WTC11 (cell line): ENCODE results near the gene MFN1. TPM values are rescaled to one million over a fixed set of nuclear protein-coding genes. Genes with fewer than 3 reads are reported as not detected.

Experiments used
- ATAC-seq: fragments of 200-7000 bp; cut with Tn5 transposase; 2 replicates; pipeline ENCODE4 v1.10.0; 2021; ENCODE audit warnings: mild to moderate bottlenecking, moderate library complexity
- CTCF ChIA-PET: fragments of 300-600 bp; sonication (Branson Sonifier 250); formaldehyde crosslinking; loops from one replicate; lab custom pipeline; 2021; ENCODE audit warnings: antibody characterized with exemption; lab: Charles Lee
- POLR2A ChIA-PET: fragments of 350-600 bp; sonication (Branson Sonifier 250); formaldehyde crosslinking; loops from one replicate; lab custom pipeline; 2021; ENCODE audit warnings: antibody characterized with exemption; lab: Charles Lee
- DNase-seq: peaks from one replicate; pipeline ENCODE4 v3.0.0; 2021; ENCODE audit warnings: low spot score
- H3K27ac Mint-ChIP-seq: 2 replicates; pipeline ENCODE4 v1.8.0; 2021; ENCODE audit warnings: mixed read lengths
- H3K27me3 Mint-ChIP-seq: 2 replicates; pipeline ENCODE4 v1.8.0; 2021; ENCODE audit warnings: low read depth, mild to moderate bottlenecking, moderate library complexity, mixed read lengths
- H3K36me3 Mint-ChIP-seq: 2 replicates; pipeline ENCODE4 v1.8.0; 2021; ENCODE audit warnings: mixed read lengths
- H3K4me1 Mint-ChIP-seq: 2 replicates; pipeline ENCODE4 v1.8.0; 2022; ENCODE audit warnings: mixed read lengths
- H3K4me3 Mint-ChIP-seq: 2 replicates; pipeline ENCODE4 v1.8.0; 2021; ENCODE audit warnings: mild to moderate bottlenecking, moderate library complexity, mixed read lengths
- H3K9me3 Mint-ChIP-seq: 2 replicates; pipeline ENCODE4 v1.8.0; 2021; ENCODE audit warnings: mixed read lengths
- CBFB ChIP-seq: sonication (generic); formaldehyde crosslinking; IDR thresholded peaks from 2 replicates; pipeline ENCODE4 v1.8.1; 2022; ENCODE audit warnings: mild to moderate bottlenecking, low read depth, missing genetic modification reagents
- ETV6 ChIP-seq: sonication (generic); formaldehyde crosslinking; IDR thresholded peaks from 2 replicates; pipeline ENCODE4 v1.8.1; 2022; ENCODE audit warnings: mild to moderate bottlenecking, missing genetic modification reagents
- JAZF1 ChIP-seq: fragments of 250-450 bp; sonication (Bioruptor Pico); IDR thresholded peaks from 2 replicates; pipeline ENCODE4 v1.9.0; 2021; ENCODE audit warnings: moderate library complexity, mild to moderate bottlenecking, inconsistent platforms
- KAT7 ChIP-seq: sonication (generic); formaldehyde crosslinking; IDR thresholded peaks from 2 replicates; pipeline ENCODE4 v1.8.1; 2023; ENCODE audit warnings: missing genetic modification reagents, mild to moderate bottlenecking, borderline replicate concordance
- MYBL2 ChIP-seq: sonication (generic); formaldehyde crosslinking; IDR thresholded peaks from 2 replicates; pipeline ENCODE4 v1.8.1; 2023; ENCODE audit warnings: mild to moderate bottlenecking, moderate library complexity, missing genetic modification reagents
- NFATC4 ChIP-seq: fragments of 250-450 bp; sonication (Bioruptor Pico); IDR thresholded peaks from 2 replicates; pipeline ENCODE4 v1.9.0; 2021; ENCODE audit warnings: mild to moderate bottlenecking
- NFYB ChIP-seq: sonication (generic); formaldehyde crosslinking; conservative IDR thresholded peaks from 2 replicates; pipeline ENCODE4 v1.8.0; 2022; ENCODE audit warnings: low read depth, missing genetic modification reagents
- NR2C2 ChIP-seq: sonication (generic); formaldehyde crosslinking; IDR thresholded peaks from 2 replicates; pipeline ENCODE4 v1.8.0; 2022; ENCODE audit warnings: mild to moderate bottlenecking, missing genetic modification reagents
- ZBTB21 ChIP-seq: sonication (generic); formaldehyde crosslinking; IDR thresholded peaks from 2 replicates; pipeline ENCODE4 v1.8.1; 2023; ENCODE audit warnings: mild to moderate bottlenecking, missing genetic modification reagents, borderline replicate concordance
- ZNF121 ChIP-seq: sonication (generic); formaldehyde crosslinking; IDR thresholded peaks from 2 replicates; pipeline ENCODE4 v1.8.0; 2023; ENCODE audit warnings: missing genetic modification reagents
- ZNF138 ChIP-seq: sonication (generic); formaldehyde crosslinking; conservative IDR thresholded peaks from 2 replicates; pipeline ENCODE4 v1.8.1; 2022; ENCODE audit warnings: mild to moderate bottlenecking, moderate library complexity, missing genetic modification reagents
- ZNF423 ChIP-seq: fragments of 250-450 bp; sonication (Bioruptor Pico); IDR thresholded peaks from 2 replicates; pipeline ENCODE4 v2.1.2; 2022; ENCODE audit warnings: mild to moderate bottlenecking, moderate library complexity
- total RNA-seq: library from RNA; stranded (reverse); gene quantifications from 3 replicates; pipeline ENCODE4 v1.2.3, GENCODE V29; 2021
- TF ChIP-seq, protein P1 (sequence below): sonication (generic); formaldehyde crosslinking; conservative IDR thresholded peaks from 2 replicates; pipeline ENCODE4 v1.8.1; 2022; ENCODE audit warnings: mild to moderate bottlenecking, missing genetic modification reagents
- TF ChIP-seq, protein P2 (sequence below): sonication (generic); formaldehyde crosslinking; IDR thresholded peaks from 2 replicates; pipeline ENCODE4 v1.8.1; 2023; ENCODE audit warnings: mild to moderate bottlenecking, missing genetic modification reagents, moderate library complexity
- TF ChIP-seq, protein P3 (sequence below): fragments of 200-600 bp; IDR thresholded peaks from 2 replicates; pipeline ENCODE4 v1.8.0; 2022; ENCODE audit warnings: antibody characterized with exemption
- TF ChIP-seq, protein P4 (sequence below): sonication (generic); formaldehyde crosslinking; IDR thresholded peaks from 2 replicates; pipeline ENCODE4 v1.8.0; 2022; ENCODE audit warnings: mild to moderate bottlenecking, missing genetic modification reagents
- TF ChIP-seq, protein P5 (sequence below): fragments of 250-450 bp; sonication (Bioruptor Pico); IDR thresholded peaks from 2 replicates; pipeline ENCODE4 v1.9.0; 2021; ENCODE audit warnings: mild to moderate bottlenecking
- TF ChIP-seq, protein P6 (sequence below): sonication (generic); formaldehyde crosslinking; IDR thresholded peaks from 2 replicates; pipeline ENCODE4 v1.8.1; 2023; ENCODE audit warnings: mild to moderate bottlenecking, missing genetic modification reagents

Gene MFN1
- total RNA-seq, 1 experiment from 2014 or later, result 42.7 TPM

DNA sequence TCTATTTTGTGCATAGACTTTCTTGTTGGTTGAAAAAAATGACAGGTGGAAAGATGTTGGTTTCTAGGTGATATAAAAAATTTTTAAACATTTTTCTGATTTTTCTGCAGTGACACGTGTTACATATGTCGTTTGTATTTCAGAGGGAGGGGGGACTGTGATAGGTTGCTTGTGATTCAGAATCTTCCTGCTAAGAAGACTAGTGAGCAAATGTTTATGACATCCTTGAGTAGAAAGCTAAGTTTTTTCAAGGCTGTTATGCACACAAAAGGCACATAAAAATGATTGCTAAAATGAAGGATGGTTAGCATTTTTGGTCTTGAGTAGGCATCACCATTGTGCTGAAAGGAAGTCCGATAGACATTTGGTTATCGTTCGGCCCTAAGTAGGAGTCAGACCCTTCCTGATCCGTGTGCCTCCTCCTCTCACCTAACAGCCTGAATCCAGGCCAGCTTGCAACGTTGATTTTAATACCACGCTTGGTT, 23.2 kb upstream of the MFN1 start:
- Mint-ChIP-seq H3K4me3 (peak overlapping the region; percentile 91), H3K36me3 (peaks cover 18% of the 10 kb centered on the region), H3K4me1 (peaks cover 28% of the 10 kb centered on the region), H3K27ac (peak overlapping the region; percentile 72), H3K27me3 (no peaks in the 10 kb centered on the region), H3K9me3 (no peaks in the 10 kb centered on the region)
- ChIA-PET CTCF (interaction anchor here (0.9 to 2.5 kb wide), 3 partner anchors 62 to 239 kb away, joined by 3 to 10 read pairs (median 3); partner anchors contain the start of genes ACTL6A and PIK3CA), POLR2A (interaction anchor here (1.7 kb wide), 1 partner anchor 238 kb away, joined by 6 read pairs; the partner anchor contains the start of gene ACTL6A)
- ATAC-seq (no peak), DNase-seq (no peak)
- TF ChIP-seq KAT7 (no peak), NFATC4 (CRISPR knock-in tag) (no peak), CBFB (no peak), JAZF1 (CRISPR knock-in tag) (no peak), ZNF423 (CRISPR knock-in tag) (no peak), ZNF138 (CRISPR knock-in tag) (no peak), ETV6 (no peak)
- TF ChIP-seq, protein P1, sequence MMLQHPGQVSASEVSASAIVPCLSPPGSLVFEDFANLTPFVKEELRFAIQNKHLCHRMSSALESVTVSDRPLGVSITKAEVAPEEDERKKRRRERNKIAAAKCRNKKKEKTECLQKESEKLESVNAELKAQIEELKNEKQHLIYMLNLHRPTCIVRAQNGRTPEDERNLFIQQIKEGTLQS (CRISPR knock-in tag), result no peak
- TF ChIP-seq, protein P2, sequence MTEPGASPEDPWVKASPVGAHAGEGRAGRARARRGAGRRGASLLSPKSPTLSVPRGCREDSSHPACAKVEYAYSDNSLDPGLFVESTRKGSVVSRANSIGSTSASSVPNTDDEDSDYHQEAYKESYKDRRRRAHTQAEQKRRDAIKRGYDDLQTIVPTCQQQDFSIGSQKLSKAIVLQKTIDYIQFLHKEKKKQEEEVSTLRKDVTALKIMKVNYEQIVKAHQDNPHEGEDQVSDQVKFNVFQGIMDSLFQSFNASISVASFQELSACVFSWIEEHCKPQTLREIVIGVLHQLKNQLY, result no peak
- TF ChIP-seq, protein P3, sequence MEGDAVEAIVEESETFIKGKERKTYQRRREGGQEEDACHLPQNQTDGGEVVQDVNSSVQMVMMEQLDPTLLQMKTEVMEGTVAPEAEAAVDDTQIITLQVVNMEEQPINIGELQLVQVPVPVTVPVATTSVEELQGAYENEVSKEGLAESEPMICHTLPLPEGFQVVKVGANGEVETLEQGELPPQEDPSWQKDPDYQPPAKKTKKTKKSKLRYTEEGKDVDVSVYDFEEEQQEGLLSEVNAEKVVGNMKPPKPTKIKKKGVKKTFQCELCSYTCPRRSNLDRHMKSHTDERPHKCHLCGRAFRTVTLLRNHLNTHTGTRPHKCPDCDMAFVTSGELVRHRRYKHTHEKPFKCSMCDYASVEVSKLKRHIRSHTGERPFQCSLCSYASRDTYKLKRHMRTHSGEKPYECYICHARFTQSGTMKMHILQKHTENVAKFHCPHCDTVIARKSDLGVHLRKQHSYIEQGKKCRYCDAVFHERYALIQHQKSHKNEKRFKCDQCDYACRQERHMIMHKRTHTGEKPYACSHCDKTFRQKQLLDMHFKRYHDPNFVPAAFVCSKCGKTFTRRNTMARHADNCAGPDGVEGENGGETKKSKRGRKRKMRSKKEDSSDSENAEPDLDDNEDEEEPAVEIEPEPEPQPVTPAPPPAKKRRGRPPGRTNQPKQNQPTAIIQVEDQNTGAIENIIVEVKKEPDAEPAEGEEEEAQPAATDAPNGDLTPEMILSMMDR, result no peak
- TF ChIP-seq, protein P4, sequence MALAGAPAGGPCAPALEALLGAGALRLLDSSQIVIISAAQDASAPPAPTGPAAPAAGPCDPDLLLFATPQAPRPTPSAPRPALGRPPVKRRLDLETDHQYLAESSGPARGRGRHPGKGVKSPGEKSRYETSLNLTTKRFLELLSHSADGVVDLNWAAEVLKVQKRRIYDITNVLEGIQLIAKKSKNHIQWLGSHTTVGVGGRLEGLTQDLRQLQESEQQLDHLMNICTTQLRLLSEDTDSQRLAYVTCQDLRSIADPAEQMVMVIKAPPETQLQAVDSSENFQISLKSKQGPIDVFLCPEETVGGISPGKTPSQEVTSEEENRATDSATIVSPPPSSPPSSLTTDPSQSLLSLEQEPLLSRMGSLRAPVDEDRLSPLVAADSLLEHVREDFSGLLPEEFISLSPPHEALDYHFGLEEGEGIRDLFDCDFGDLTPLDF, result no peak
- TF ChIP-seq, protein P5, sequence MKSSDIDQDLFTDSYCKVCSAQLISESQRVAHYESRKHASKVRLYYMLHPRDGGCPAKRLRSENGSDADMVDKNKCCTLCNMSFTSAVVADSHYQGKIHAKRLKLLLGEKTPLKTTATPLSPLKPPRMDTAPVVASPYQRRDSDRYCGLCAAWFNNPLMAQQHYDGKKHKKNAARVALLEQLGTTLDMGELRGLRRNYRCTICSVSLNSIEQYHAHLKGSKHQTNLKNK, result no peak
- TF ChIP-seq, protein P6, sequence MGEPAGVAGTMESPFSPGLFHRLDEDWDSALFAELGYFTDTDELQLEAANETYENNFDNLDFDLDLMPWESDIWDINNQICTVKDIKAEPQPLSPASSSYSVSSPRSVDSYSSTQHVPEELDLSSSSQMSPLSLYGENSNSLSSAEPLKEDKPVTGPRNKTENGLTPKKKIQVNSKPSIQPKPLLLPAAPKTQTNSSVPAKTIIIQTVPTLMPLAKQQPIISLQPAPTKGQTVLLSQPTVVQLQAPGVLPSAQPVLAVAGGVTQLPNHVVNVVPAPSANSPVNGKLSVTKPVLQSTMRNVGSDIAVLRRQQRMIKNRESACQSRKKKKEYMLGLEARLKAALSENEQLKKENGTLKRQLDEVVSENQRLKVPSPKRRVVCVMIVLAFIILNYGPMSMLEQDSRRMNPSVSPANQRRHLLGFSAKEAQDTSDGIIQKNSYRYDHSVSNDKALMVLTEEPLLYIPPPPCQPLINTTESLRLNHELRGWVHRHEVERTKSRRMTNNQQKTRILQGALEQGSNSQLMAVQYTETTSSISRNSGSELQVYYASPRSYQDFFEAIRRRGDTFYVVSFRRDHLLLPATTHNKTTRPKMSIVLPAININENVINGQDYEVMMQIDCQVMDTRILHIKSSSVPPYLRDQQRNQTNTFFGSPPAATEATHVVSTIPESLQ (CRISPR knock-in tag), result no peak

DNA sequence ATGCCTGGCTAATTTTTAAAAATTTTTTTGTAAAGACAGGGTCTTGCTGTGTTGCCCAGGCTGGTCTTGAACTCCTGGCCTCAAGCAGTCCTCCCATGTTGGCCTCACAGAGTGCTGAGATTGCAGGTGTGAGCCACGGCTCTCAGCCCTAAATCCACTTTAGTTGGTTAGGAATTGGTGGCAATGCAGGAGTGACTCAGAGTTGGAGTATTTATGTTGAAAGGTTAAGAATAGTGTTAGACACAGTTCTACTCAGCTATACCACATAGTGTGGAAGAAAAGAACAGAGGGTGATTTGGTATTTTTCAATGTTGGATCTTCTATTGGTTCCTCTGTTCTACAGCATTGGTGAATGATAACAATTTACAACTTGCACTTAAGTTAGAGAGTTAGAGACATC, 17.1 kb upstream of the MFN1 start:
- H3K4me3 Mint-ChIP-seq, result no peak overlapping the region
- POLR2A ChIA-PET, result no interaction called here
- DNase-seq, result no peak
- H3K27me3 Mint-ChIP-seq, result no peaks in the 10 kb centered on the region
- no peak for TF ChIP-seq MYBL2 (CRISPR knock-in tag)
- TF ChIP-seq, all 79 proteins: peak for 0
- ATAC-seq, result no peak
- H3K4me1 Mint-ChIP-seq, result peaks cover under 1% of the 10 kb centered on the region; the same call in 1 of the 2 replicates
- H3K27ac Mint-ChIP-seq, result no peak overlapping the region
- H3K9me3 Mint-ChIP-seq, result no peaks in the 10 kb centered on the region
- CTCF ChIA-PET, result no interaction called here
- peaks cover 66% of the 10 kb centered on the region for H3K36me3 Mint-ChIP-seq

DNA sequence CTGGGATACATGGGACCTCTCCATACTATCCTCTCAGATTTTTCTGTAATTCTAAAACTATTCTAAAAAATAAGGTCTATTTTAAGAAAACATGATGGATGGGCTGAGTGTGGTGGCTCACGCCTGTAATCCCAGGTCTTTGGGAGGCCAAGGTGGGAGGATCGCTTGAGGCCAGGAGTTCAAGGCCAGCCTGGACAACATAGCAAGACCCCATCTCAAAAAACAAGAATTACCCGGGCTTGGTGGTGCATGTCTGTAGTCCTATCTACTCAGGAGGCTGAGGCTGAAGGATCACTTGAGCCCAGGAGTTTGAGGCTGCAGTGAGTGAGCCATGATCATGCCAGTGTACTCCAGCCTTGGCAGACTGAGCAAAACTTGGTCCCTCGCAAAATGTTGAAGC, 15.3 kb upstream of the MFN1 start:
- H3K27me3 Mint-ChIP-seq, result no peaks in the 10 kb centered on the region
- no peak overlapping the region for H3K4me3 Mint-ChIP-seq
- peaks cover 76% of the 10 kb centered on the region for H3K36me3 Mint-ChIP-seq
- H3K27ac Mint-ChIP-seq, result no peak overlapping the region
- ChIA-PET CTCF (no interaction called here), POLR2A (no interaction called here)
- DNase-seq (no peak), ATAC-seq (no peak)
- no peaks in the 10 kb centered on the region for H3K9me3 Mint-ChIP-seq
- H3K4me1 Mint-ChIP-seq, result no peaks in the 10 kb centered on the region
- 0 out of 2 replicates have a peak, but pooled peaks have one; percentile 65 for TF ChIP-seq ZNF121 (CRISPR knock-in tag)
- no peak for TF ChIP-seq ETV6
- no peak for TF ChIP-seq ZBTB21 (CRISPR knock-in tag)
- no peak for TF ChIP-seq NFYB (CRISPR knock-in tag)
- TF ChIP-seq NR2C2 (CRISPR knock-in tag), result no peak
